ENCODE results near the gene PRMT5.
A peak's percentile ranks its signal among the peaks of the same experiment; 100 is the strongest.
"Not testable (repeated sequence)": the region's sequence is repeated elsewhere in the genome, so short reads cannot be mapped to it uniquely, and the experiment has no call there.

PRMT5 gene

GRCh38 chr14:22929104-22929960 is at the start of gene PRMT5:
PRMT5 (minus strand) TSS chr14:22929376; CDS start chr14:22929361, 15 bp downstream.
- DNase-seq (ENCODE audit: low read depth), result peak; percentile 95

GRCh38 chr14:22978487-22978837 is 49.3 kb upstream of the PRMT5 start:
- no peak for DNase-seq (ENCODE audit: low read depth)

- no peak for DNase-seq (ENCODE audit: low read depth)
Measured at GRCh38 chr14:22977684-22978486, 48.7 kb upstream of the PRMT5 start.

- DNase-seq (ENCODE audit: low read depth), result no peak
Measured at GRCh38 chr14:22977434-22977683, 48.2 kb upstream of the PRMT5 start.

GRCh38 chr14:22976620-22977433 is 47.7 kb upstream of the PRMT5 start:
- no peak for DNase-seq (ENCODE audit: low read depth)

GRCh38 chr14:22974530-22975313 is 45.5 kb upstream of the PRMT5 start:
- DNase-seq (ENCODE audit: low read depth), result no peak

- DNase-seq (ENCODE audit: low read depth), result peak; percentile 19
Measured at GRCh38 chr14:22973217-22974032, 44.2 kb upstream of the PRMT5 start.

GRCh38 chr14:22972313-22972930 is 43.2 kb upstream of the PRMT5 start:
- DNase-seq (ENCODE audit: low read depth), result no peak

- DNase-seq (ENCODE audit: low read depth), result no peak
Measured at GRCh38 chr14:22971152-22971551, 42.0 kb upstream of the PRMT5 start.

- DNase-seq (ENCODE audit: low read depth), result no peak
Measured at GRCh38 chr14:22966783-22967269, 37.6 kb upstream of the PRMT5 start.

GRCh38 chr14:22965916-22966782 is 37.0 kb upstream of the PRMT5 start:
- DNase-seq (ENCODE audit: low read depth), result not testable (repeated sequence)

GRCh38 chr14:22962061-22962676 is 33.0 kb upstream of the PRMT5 start:
- no peak for DNase-seq (ENCODE audit: low read depth)

GRCh38 chr14:22955702-22956569 is 26.8 kb upstream of the PRMT5 start:
- DNase-seq (ENCODE audit: low read depth), result no peak

GRCh38 chr14:22952418-22952817 is 23.2 kb upstream of the PRMT5 start:
- DNase-seq (ENCODE audit: low read depth), result no peak

- DNase-seq (ENCODE audit: low read depth), result not testable (repeated sequence)
Measured at GRCh38 chr14:22951795-22952194, 22.6 kb upstream of the PRMT5 start.

GRCh38 chr14:22945642-22946041 is 16.5 kb upstream of the PRMT5 start:
- no peak for DNase-seq (ENCODE audit: low read depth)

GRCh38 chr14:22939684-22940083 is 10.5 kb upstream of the PRMT5 start:
- DNase-seq (ENCODE audit: low read depth), result no peak

GRCh38 chr14:22935156-22935555 is 6.0 kb upstream of the PRMT5 start:
- DNase-seq (ENCODE audit: low read depth), result no peak

Measured in stimulated activated CD8-positive, alpha-beta memory T cell treated with anti-CD3 and anti-CD28 coated beads, Interleukin-12 subunit alpha, Interleukin-12 subunit beta, amount 100 ng/mL, for 1 hour (primary cell).